ENCODE results near the gene KIAA1958.

- TF ChIP-seq CTCF (conservative IDR thresholded peaks at IDR 0.05; ENCODE audit: low read depth, low read length) (peak; percentile 73), EZH2 (IDR thresholded peaks at IDR 0.05; ENCODE audit: borderline replicate concordance, low read depth, low read length, poor library complexity, severe bottlenecking) (no peak)
Measured at GRCh38 chr9:112443200-112443599, 43.4 kb upstream of the KIAA1958 start.
